Measurements from ENCODE around the gene CRTC1.

- TF ChIP-seq POLR2AphosphoS5 (IDR thresholded peaks at IDR 0.05; ENCODE audit: low read depth, low read length) (no peak), SIN3A (IDR thresholded peaks at IDR 0.05; ENCODE audit: borderline replicate concordance, insufficient read depth, low read length) (no peak), TAF1 (IDR thresholded peaks at IDR 0.05; ENCODE audit: borderline replicate concordance, insufficient read depth, low read length) (no peak)
These were observed 54.0 kb downstream of the CRTC1 start for GRCh38 chr19:18737337-18737953.
